ENCODE measurements around the gene WASF2.

GRCh38 chr1:27380766-27381733, 108.9 kb downstream of the WASF2 start:
- TF ChIP-seq CTCF (IDR thresholded peaks at IDR 0.05) (no peak), POLR2A (IDR thresholded peaks at IDR 0.05) (no peak)

Data from vagina (tissue), 2 donors.